Thyroid gland (tissue), 4 donors: ENCODE results near the gene ROGDI. TPM values are rescaled to one million over a fixed set of nuclear protein-coding genes. Genes with fewer than 3 reads are reported as not detected.

Source experiments
- DNase-seq, 2 donors: peaks; one replicate each; pipeline ENCODE4 v3.0.0-alpha.2; 2019
- H3K27ac ChIP-seq, 3 donors: fragments of 200-600 bp; sonication (generic); 1 replicate in 2 of 3; 2 replicates in 1 of 3; pipeline ENCODE4 v1.5.1; 2016 to 2019; ENCODE audit warnings: mild to moderate bottlenecking in 1 of 3, moderate library complexity in 1 of 3
- H3K27me3 ChIP-seq: fragments of 200-600 bp; sonication (generic); one replicate; pipeline ENCODE4 v1.5.1; 2019
- H3K36me3 ChIP-seq, 2 donors: fragments of 200-600 bp; sonication (generic); one replicate each; pipeline ENCODE4 v1.5.1; 2016 to 2019
- H3K4me1 ChIP-seq, 2 donors: fragments of 200-600 bp; sonication (generic); one replicate each; pipeline ENCODE4 v1.5.1; 2017 to 2019
- H3K4me3 ChIP-seq, 3 donors: fragments of 200-600 bp; sonication (generic); replicated peaks in 1 of 3; 1 replicate in 2 of 3; 2 replicates in 1 of 3; pipeline ENCODE4 v1.5.1; 2016; ENCODE audit warnings: mild to moderate bottlenecking in 1 of 3
- H3K9me3 ChIP-seq: fragments of 200-600 bp; sonication (generic); one replicate; pipeline ENCODE4 v1.5.1; 2017
- POLR2A ChIP-seq, 2 donors: fragments of 450-650 bp; IDR thresholded peaks; one replicate each; pipeline ENCODE4 v1.6.1; 2017; ENCODE audit warnings: antibody characterized with exemption in 2 of 2, mild to moderate bottlenecking in 2 of 2, moderate library complexity in 1 of 2
- WGBS, 2 donors: methylation state at CpG; one replicate each; pipeline ENCODE4 v1.1.5; 2017; 5-methylcytosine and 5-hydroxymethylcytosine counted together
- intact Hi-C: fragments of 100-400 bp; cut with DNase I; formaldehyde crosslinking; loops from one replicate; pipeline ENCODE4 v1.15.1; 2023
- total RNA-seq, 4 donors: library from RNA; depleted of rRNA; stranded (reverse); fragments of >200 nt; gene quantifications; one replicate each; pipeline ENCODE4 v1.2.3, GENCODE V29; 2016
- TF ChIP-seq, protein P1 (sequence below), 6 experiments: fragments of 200-600 bp in 3 of 6; fragments of 450-650 bp in 3 of 6; sonication (generic) in 3 of 6; IDR thresholded peaks; one replicate each; pipeline ENCODE4 v1.5.1; 2016 to 2019; ENCODE audit warnings: antibody characterized with exemption in 6 of 6, mild to moderate bottlenecking in 2 of 6, inconsistent platforms in 1 of 6, moderate library complexity in 1 of 6

Gene ROGDI
- total RNA-seq, 4 donors from 2014 or later, result 5.9 to 12.1 (median 8.4) TPM

DNA sequence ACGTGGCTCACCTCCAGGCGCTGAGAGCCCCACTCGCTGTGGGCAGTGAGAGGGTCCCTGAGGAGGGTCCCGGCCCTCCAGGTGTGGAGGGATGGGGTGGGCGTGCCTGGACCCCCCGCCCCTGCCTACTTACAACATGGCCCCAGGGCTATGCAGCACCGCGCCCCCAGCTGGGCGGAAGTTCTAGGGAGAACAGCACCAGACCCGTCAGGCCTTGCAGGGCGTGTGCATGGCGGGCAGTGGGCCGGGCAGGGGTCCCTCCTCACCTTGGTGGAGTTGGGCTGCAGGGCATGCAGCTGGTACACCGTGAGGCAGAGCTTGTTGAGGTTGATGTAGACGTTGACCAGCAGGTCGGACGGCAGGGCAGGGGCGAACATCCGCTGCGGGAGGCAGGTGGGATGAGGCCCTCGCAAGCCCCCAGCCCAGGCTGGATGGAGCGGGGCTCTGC is 4.6 kb downstream of the ROGDI start:
- 83 to 91% methylated on average over 7 to 13 of the region's 22 CpGs for WGBS, 2 donors
- peaks cover 8% of the 10 kb centered on the region in 2 donors for H3K4me1 ChIP-seq
- no peak for DNase-seq
- H3K27ac ChIP-seq, result no peak overlapping the region
- H3K27me3 ChIP-seq, result no peaks in the 10 kb centered on the region
- intact Hi-C loops, result no loop called here
- no peaks in the 10 kb centered on the region for H3K36me3 ChIP-seq
- H3K9me3 ChIP-seq, result no peaks in the 10 kb centered on the region
- no peak overlapping the region for H3K4me3 ChIP-seq
- no peak for TF ChIP-seq POLR2A (IDR thresholded peaks at IDR 0.05)
- TF ChIP-seq, protein P1, sequence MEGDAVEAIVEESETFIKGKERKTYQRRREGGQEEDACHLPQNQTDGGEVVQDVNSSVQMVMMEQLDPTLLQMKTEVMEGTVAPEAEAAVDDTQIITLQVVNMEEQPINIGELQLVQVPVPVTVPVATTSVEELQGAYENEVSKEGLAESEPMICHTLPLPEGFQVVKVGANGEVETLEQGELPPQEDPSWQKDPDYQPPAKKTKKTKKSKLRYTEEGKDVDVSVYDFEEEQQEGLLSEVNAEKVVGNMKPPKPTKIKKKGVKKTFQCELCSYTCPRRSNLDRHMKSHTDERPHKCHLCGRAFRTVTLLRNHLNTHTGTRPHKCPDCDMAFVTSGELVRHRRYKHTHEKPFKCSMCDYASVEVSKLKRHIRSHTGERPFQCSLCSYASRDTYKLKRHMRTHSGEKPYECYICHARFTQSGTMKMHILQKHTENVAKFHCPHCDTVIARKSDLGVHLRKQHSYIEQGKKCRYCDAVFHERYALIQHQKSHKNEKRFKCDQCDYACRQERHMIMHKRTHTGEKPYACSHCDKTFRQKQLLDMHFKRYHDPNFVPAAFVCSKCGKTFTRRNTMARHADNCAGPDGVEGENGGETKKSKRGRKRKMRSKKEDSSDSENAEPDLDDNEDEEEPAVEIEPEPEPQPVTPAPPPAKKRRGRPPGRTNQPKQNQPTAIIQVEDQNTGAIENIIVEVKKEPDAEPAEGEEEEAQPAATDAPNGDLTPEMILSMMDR (IDR thresholded peaks at IDR 0.05), result no peak

DNA sequence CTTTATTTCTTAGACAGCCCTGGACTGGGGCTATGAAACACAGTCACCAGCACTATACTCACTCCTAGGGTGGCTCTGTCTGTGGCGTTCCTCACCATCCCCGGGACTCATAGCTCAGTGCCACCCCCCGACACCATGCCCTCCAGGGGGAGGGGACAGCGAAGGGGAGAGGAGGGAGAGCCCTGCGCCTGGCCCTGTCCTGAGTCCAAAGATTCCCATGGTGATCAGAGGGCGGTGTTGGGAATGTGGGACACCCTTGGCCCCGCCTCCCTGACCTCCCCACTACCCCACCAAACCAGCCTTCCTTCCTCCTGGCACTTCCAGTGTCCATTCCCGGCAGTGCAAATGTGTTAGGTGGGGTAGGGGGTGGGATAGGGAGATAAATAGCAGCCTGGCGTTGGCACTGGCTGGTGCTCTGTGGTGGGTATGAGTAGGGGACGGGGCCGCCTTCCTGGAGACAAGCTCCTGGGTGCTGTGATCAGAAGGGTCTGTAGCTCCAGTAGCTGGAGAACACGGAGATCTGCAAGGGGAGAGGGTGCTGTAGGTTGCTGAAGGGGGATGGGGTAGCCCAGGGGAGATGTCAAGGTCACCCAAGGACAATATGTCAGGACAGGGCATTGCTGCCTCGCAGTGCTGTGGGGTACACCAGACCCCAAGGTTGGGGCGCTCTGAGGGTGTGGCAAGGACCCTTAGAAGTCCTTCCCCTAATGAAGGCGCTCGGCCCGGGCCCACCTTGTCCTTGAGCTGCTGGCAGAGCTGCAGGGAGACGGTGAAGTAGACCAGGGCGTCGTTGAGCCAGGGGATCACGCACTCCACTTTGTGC is 5.2 kb downstream of the ROGDI start:
- Histone ChIP-seq H3K27ac (no peak overlapping the region), H3K4me3 (no peak overlapping the region), H3K36me3 (no peaks in the 10 kb centered on the region), H3K4me1 (peaks cover 8% of the 10 kb centered on the region in 2 donors), H3K27me3 (no peaks in the 10 kb centered on the region), H3K9me3 (no peaks in the 10 kb centered on the region)
- no peak for DNase-seq
- intact Hi-C loops, result no loop called here
- TF ChIP-seq, protein P1 (IDR thresholded peaks at IDR 0.05), result no peak
- TF ChIP-seq POLR2A (IDR thresholded peaks at IDR 0.05), result no peak
- 87 to 88% methylated on average over 16 to 20 of the region's 21 CpGs for WGBS, 2 donors

DNA sequence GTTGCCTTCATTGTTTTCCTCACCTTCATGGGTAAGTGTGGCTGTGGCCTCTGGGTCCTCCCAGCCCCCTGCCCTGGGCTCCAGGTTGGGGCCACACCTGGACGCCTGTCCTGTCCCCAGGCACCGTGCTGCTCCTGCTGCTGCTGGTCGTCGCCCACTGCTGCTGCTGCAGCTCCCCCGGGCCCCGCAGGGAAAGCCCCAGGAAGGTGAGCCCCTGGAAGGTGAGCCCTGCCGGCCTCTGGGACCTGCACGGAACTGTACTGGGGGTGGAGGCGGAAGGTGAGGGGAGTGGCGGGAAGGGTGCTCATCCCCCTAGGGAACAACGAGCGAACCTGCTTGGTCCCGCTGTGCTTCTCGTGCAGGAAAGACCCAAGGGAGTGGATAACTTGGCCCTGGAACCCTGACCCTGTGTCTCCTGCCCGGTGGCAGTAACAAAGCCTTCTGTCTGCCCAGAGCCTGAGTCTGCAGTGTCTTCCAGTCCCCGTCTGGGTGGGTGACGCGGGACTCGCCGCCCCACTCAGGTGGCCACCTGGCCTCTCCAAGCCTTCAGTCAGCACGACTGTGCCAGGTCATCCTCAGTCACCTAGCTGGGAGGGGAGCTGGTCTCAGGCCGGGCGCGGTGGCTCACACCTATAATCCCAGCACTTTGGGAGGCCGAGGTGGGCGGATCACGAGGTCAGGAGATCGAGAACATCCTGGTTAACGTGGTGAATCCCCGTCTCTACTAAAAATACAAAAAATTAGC is 6.4 kb downstream of the ROGDI start:
- no peak overlapping the region for H3K27ac ChIP-seq
- H3K4me1 ChIP-seq, result no peaks in the 10 kb centered on the region
- DNase-seq, result no peak
- no peaks in the 10 kb centered on the region for H3K36me3 ChIP-seq
- intact Hi-C loops, result no loop called here
- H3K4me3 ChIP-seq, result no peak overlapping the region
- TF ChIP-seq, protein P1 (IDR thresholded peaks at IDR 0.05), result no peak
- TF ChIP-seq POLR2A (IDR thresholded peaks at IDR 0.05), result no peak
- H3K27me3 ChIP-seq, result no peaks in the 10 kb centered on the region
- WGBS, 2 donors, result 90 to 91% methylated on average over 21 to 27 of the region's 30 CpGs
- no peaks in the 10 kb centered on the region for H3K9me3 ChIP-seq

DNA sequence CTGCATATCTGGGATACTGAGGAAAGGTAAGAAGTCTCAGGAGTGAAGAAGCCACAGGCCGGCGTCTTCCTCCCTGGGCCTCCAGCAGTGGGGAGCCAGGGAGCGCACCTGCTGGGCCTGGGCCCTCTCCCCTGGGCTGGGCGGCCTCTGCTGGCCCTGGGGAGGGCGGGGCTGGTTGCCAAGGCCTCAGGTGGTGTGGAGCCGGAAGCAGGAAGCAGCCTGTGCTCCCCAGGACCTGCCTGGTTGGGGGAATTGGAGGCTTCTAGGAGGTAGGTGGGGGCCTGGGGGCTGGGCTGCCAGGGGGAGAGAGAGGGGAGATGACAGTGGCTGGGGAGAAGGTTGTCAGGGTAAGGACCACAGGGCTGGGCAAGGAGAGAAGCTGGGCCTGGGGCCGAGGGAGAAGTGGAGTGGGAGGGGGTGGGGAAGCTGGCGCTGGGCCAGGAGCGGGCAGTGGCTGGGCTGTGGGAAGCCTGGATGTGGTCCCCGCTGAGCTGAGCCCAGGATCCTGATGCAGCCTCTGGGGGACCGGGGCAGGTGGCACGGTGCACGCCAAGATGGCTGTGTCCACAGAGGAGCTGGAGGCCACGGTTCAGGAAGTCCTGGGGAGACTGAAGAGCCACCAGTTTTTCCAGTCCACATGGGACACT is 7.1 kb downstream of the ROGDI start, which contains the start of gene SMIM22:
Gene SMIM22, plus strand, starts transcription at position 189 of the 647 bp plus-strand sequence. Its CDS starts 366 bp downstream, at position 555.
- TF ChIP-seq POLR2A (IDR thresholded peaks at IDR 0.05), result no peak
- TF ChIP-seq, protein P1 (IDR thresholded peaks at IDR 0.05), result no peak

More for the DNA sequence above, 7.1 kb downstream of the ROGDI start, which contains the start of gene SMIM22:
- intact Hi-C loops, result no loop called here
- DNase-seq, result no peak
- Histone ChIP-seq H3K4me1 (no peaks in the 10 kb centered on the region), H3K27ac (no peak within 1 kb of the TSS), H3K9me3 (no peaks in the 10 kb centered on the region), H3K4me3 (no peak within 1 kb of the TSS), H3K36me3 (no peaks in the 10 kb centered on the region), H3K27me3 (no peaks in the 10 kb centered on the region)
- WGBS, 2 donors, result 39 to 70% methylated on average over 6 of the region's 14 CpGs
